ENCODE results near the gene MAPK4. TPM values are rescaled to one million over a fixed set of nuclear protein-coding genes. Genes with fewer than 3 reads are reported as not detected.

The MAPK4 gene
- total and polyA plus RNA-seq, 2 of the 4 experiments (the other 2 are of a cell fraction), result not detected

DNA sequence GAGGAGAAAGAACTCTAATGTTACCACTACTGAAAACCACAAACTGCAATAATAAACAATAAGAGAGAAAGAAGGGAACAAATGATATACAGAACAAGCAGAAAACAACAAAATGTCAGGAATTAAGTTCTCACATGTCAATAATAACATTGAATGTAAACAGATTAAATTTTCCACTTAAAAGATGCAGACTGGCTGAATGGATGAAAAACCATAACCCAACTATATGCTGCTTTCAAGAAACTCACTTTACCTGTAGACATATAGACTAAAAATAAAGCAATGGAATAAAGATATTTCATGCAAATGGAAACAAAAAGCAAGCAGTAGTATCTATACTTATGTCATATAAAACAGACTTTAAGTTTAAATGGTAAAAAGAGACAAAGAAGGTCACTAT, 209.6 kb downstream of the MAPK4 start:
- H2AK5ac ChIP-seq (ENCODE audit: low read depth, low read length), result no peak overlapping the region
- no peak overlapping the region for H2AFZ ChIP-seq (replicated peaks; ENCODE audit: low read length, poor library complexity)
- H3K23ac ChIP-seq (ENCODE audit: low read depth, low read length), result no peak overlapping the region
- no peaks in the 10 kb centered on the region for H3K9me1 ChIP-seq (ENCODE audit: insufficient read depth, low read length)
- H3K27me3 ChIP-seq (ENCODE audit: control insufficient read depth, insufficient read depth, low read length), result no peaks in the 10 kb centered on the region
- H3K4me3 ChIP-seq (ENCODE audit: insufficient read depth, low read depth, low read length), result no peak overlapping the region
- TF ChIP-seq BHLHE40 (IDR thresholded peaks at IDR 0.05; ENCODE audit: low read depth, low read length), result no peak
- no peak for TF ChIP-seq SMC3 (IDR thresholded peaks at IDR 0.05; ENCODE audit: low read depth, low read length)
- no peak for TF ChIP-seq MAZ (IDR thresholded peaks at IDR 0.05; ENCODE audit: borderline replicate concordance, low read depth, low read length)
- H3K4me1 ChIP-seq (ENCODE audit: control insufficient read depth, insufficient read depth, low read length), result no peaks in the 10 kb centered on the region
- H3K4me2 ChIP-seq (ENCODE audit: low read depth, low read length), result no peak overlapping the region
- no peak overlapping the region for H2BK120ac ChIP-seq (ENCODE audit: low read depth, low read length)
- in situ Hi-C loops (cut with MboI; ENCODE audit: low sequenced_read_pairs) (no loop called here), dilution Hi-C loops (cut with HindIII; ENCODE audit: low sequenced_read_pairs, unreplicated experiment) (no loop called here), intact Hi-C loops (cut with micrococcal nuclease) (no loop called here)
- no peaks in the 10 kb centered on the region for H3K9me3 ChIP-seq (ENCODE audit: control insufficient read depth, insufficient read depth, low read length)
- no peak overlapping the region for H3K4ac ChIP-seq (ENCODE audit: low read depth, low read length)
- DNase-seq (no peak), ATAC-seq (ENCODE audit: low read depth) (no peak)
- H4K20me1 ChIP-seq (ENCODE audit: insufficient read depth, low read length), result no peaks in the 10 kb centered on the region
- no peak overlapping the region for H2AK9ac ChIP-seq (replicated peaks; ENCODE audit: low read depth, low read length, poor library complexity)
- no peak overlapping the region for H4K91ac ChIP-seq (ENCODE audit: insufficient read depth, low read depth, low read length)
- no peaks in the 10 kb centered on the region for H3K36me3 ChIP-seq (ENCODE audit: control insufficient read depth, insufficient read depth, low read length)
- BruUV-seq (replicated peaks), result no TSS peak
- H4K8ac ChIP-seq (ENCODE audit: low read depth in 2 of 2, low read length in 2 of 2), result no peak overlapping the region
- H4K5ac ChIP-seq (ENCODE audit: low read depth, low read length), result no peak overlapping the region
- ChIA-PET POLR2A (ENCODE audit: unreplicated experiment) (no interaction called here), CTCF (no interaction called here)
- no peak overlapping the region for H3K18ac ChIP-seq (ENCODE audit: low read depth, low read length)
- H3K14ac ChIP-seq (replicated peaks; ENCODE audit: low read depth, low read length), result no peak overlapping the region
- H3K9ac ChIP-seq (ENCODE audit: low read depth, low read length), result no peak overlapping the region
- no peak overlapping the region for H2BK20ac ChIP-seq (ENCODE audit: low read depth, low read length)
- H3K79me1 ChIP-seq (ENCODE audit: low read depth in 1 of 2, low read length in 2 of 2), result no peaks in the 10 kb centered on the region
- H2BK5ac ChIP-seq (ENCODE audit: low read depth, low read length, poor library complexity, severe bottlenecking), result no peak overlapping the region
- no peak overlapping the region for H3K56ac ChIP-seq (ENCODE audit: extremely low read depth, insufficient read depth, low read length)
- no peak overlapping the region for H3K27ac ChIP-seq (ENCODE audit: insufficient read depth, low read length)
- H2BK15ac ChIP-seq (ENCODE audit: low read depth, low read length), result no peak overlapping the region
